ENCODE data around the gene VIT.

Gene VIT

DNA sequence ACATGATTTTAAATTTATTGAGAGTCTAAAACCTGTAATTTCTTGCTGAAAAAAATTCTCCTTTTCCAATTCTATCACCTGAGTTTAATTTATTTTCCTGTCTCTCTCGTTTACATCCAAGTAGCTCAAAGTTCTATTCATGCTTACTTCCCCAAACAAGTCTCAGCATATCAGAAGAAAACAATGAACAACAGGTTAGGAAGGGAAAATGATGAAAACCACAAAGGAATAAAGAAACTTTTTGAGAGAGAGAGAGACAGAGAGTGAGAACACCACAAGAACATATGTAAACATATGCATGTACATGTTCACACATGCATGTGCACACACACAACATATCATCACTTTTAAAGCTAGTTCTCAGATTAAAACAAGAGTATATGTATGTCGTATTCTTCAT, 157.7 kb downstream of the VIT start:
- no peak for DNase-seq (ENCODE audit: low read depth)
- TF ChIP-seq, protein P1, sequence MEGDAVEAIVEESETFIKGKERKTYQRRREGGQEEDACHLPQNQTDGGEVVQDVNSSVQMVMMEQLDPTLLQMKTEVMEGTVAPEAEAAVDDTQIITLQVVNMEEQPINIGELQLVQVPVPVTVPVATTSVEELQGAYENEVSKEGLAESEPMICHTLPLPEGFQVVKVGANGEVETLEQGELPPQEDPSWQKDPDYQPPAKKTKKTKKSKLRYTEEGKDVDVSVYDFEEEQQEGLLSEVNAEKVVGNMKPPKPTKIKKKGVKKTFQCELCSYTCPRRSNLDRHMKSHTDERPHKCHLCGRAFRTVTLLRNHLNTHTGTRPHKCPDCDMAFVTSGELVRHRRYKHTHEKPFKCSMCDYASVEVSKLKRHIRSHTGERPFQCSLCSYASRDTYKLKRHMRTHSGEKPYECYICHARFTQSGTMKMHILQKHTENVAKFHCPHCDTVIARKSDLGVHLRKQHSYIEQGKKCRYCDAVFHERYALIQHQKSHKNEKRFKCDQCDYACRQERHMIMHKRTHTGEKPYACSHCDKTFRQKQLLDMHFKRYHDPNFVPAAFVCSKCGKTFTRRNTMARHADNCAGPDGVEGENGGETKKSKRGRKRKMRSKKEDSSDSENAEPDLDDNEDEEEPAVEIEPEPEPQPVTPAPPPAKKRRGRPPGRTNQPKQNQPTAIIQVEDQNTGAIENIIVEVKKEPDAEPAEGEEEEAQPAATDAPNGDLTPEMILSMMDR (IDR thresholded peaks at IDR 0.05; ENCODE audit: control insufficient read depth, insufficient read depth, low read depth, low read length, missing control alignments), result no peak
- H3K4me3 ChIP-seq (ENCODE audit: control insufficient read depth, low read depth, low read length), result no peak overlapping the region

DNA sequence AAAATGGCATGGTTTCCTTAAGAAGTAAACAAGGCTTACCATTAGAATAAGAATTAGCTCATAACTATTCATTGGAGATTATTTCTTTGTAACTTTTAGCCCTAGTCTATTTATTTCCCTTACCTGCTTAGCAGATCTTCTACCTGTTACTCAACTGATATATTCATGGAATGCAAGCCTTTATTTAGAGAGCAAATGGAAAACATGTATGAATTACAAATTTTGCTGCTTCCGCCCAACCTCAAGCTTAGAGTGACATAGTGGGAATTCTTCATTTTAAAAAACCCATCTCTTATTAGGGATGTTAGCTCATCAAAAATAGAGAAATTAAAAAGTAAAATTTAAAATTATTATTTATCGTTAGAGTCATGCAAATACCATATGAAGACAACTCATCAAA, 158.9 kb downstream of the VIT start:
- H3K4me3 ChIP-seq (ENCODE audit: control insufficient read depth, low read depth, low read length), result no peak overlapping the region
- DNase-seq (ENCODE audit: low read depth), result no peak
- TF ChIP-seq, protein P1 (IDR thresholded peaks at IDR 0.05; ENCODE audit: control insufficient read depth, insufficient read depth, low read depth, low read length, missing control alignments), result no peak

DNA sequence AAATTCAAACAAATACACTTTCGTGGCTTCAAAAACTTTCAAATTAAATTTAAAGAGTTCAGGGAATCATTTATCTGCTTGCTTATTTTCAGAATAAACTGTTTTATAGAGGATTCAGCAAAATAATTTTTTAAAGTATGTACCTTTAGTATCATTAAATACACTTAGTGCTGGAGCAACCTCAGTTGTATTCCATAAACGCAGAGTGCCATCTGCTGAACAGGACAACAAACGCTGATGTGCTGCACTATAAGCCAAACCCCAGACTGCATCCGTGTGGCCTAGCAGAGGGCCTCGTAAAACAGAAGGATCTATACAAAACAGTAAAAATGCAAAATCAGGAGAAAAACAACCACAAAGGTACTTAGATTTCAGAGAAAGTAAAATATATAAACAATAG, 161.2 kb downstream of the VIT start:
- DNase-seq (ENCODE audit: low read depth), result no peak
- no peak overlapping the region for H3K4me3 ChIP-seq (ENCODE audit: control insufficient read depth, low read depth, low read length)
- TF ChIP-seq, protein P1 (IDR thresholded peaks at IDR 0.05; ENCODE audit: control insufficient read depth, insufficient read depth, low read depth, low read length, missing control alignments), result no peak

DNA sequence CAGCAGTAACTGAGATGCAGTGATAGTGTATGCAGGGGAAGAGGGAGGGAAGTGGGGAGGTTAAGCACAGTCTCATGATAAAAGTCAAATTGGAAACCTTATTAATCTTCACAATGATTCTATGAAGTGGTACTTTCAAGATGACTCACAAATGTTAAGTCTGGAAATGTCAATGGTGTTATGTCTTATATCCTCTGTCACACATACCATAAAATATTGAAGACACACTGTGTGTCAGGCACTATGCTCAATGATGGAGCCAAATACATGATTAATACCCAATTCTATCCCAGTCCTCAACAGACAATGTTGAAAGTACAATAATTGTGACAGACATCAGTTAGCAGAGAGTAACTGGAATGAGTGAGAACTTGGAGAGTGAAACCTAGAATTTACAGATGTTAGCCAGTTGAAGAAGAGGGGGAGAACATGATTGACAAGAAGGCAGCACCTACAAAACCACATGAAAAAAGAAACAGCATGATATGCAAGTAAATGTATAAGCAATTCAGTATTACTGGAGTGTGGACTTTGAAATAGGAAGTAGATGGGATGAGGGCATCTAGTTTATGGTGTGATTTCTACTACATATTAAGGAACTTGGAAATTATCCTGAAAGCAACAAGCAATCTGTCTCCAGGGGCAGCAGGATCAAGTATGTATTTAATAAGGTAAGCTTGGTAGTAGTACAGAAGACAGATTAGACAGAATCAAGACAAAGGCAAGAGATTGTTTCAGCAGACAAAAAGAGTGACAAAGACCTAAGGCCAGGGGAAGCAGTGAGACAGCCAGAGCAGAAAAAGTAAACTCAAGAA, 162.3 kb downstream of the VIT start:
- TF ChIP-seq, protein P1 (IDR thresholded peaks at IDR 0.05; ENCODE audit: control insufficient read depth, insufficient read depth, low read depth, low read length, missing control alignments), result no peak
- no peak for DNase-seq (ENCODE audit: low read depth)
- H3K4me3 ChIP-seq (ENCODE audit: control insufficient read depth, low read depth, low read length), result no peak overlapping the region

DNA sequence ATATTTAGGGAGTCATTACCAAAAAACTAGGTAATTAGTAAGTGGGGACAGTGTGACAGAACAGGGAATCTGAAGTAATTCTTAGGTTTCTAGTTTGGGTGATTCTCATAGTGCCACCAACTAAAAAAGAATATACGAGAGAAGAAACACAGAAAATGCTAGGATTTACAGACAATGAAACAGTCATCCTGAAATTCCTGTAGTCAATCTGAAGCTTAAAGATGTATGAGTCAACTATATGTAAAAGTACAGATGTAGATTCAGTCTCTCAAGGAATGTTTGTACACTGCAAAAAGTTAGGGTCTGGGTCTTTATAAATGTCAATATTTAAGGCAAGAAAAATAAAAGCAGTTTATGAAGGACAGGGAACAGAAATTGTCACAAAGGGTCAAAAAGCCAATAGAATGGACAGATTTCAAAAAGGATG, 162.9 kb downstream of the VIT start:
- DNase-seq (ENCODE audit: low read depth), result no peak
- H3K4me3 ChIP-seq (ENCODE audit: control insufficient read depth, low read depth, low read length), result no peak overlapping the region
- TF ChIP-seq, protein P1 (IDR thresholded peaks at IDR 0.05; ENCODE audit: control insufficient read depth, insufficient read depth, low read depth, low read length, missing control alignments), result no peak

DNA sequence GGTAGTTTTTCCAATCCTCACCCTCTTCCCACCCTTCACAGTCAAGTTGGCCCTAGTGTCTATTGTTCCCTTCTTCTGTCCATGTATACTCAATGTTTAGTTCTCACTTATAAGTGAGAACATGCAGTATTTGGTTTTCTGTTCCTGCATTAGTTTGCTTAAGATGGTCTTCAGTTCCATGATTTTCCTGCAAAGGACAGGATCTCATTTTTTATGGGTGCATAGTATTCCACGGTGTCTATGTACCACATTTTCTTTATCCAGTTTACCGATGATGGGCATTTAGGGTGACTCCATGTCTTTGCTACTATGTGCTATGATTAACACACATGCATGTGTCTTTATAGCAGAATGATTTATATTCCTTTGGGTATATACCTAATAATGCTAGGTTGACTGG, 165.4 kb downstream of the VIT start:
- TF ChIP-seq, protein P1 (IDR thresholded peaks at IDR 0.05; ENCODE audit: control insufficient read depth, insufficient read depth, low read depth, low read length, missing control alignments), result no peak
- DNase-seq (ENCODE audit: low read depth), result no peak
- H3K4me3 ChIP-seq (ENCODE audit: control insufficient read depth, low read depth, low read length), result no peak overlapping the region

Data from AG09309 (cell line).